ENCODE measurements around the gene CRY1.
"Not testable (repeated sequence)": the region's sequence is repeated elsewhere in the genome, so short reads cannot be mapped to it uniquely, and the experiment has no call there.

The CRY1 gene

GRCh38 chr12:107079172-107080011, 14.0 kb downstream of the CRY1 start:
- in situ Hi-C loops (cut with HindIII; ENCODE audit: low sequenced_read_pairs): no loop called here

- in situ Hi-C loops (cut with HindIII; ENCODE audit: low sequenced_read_pairs): not testable (repeated sequence)
These were observed 20.1 kb downstream of the CRY1 start for GRCh38 chr12:107073266-107073665.

GRCh38 chr12:107066691-107067090, 26.7 kb downstream of the CRY1 start:
- in situ Hi-C loops (cut with HindIII; ENCODE audit: low sequenced_read_pairs): no loop called here

- in situ Hi-C loops (cut with HindIII; ENCODE audit: low sequenced_read_pairs): no loop called here
These were observed 28.7 kb downstream of the CRY1 start for GRCh38 chr12:107064687-107065086.

- in situ Hi-C loops (cut with HindIII; ENCODE audit: low sequenced_read_pairs): no loop called here
These were observed 29.1 kb downstream of the CRY1 start for GRCh38 chr12:107064243-107064642.

GRCh38 chr12:107058190-107058589, 35.2 kb downstream of the CRY1 start:
- in situ Hi-C loops (cut with HindIII; ENCODE audit: low sequenced_read_pairs): no loop called here

GRCh38 chr12:107057071-107057834, 36.1 kb downstream of the CRY1 start:
- in situ Hi-C loops (cut with HindIII; ENCODE audit: low sequenced_read_pairs): no loop called here

- in situ Hi-C loops (cut with HindIII; ENCODE audit: low sequenced_read_pairs): no loop called here
These were observed 39.6 kb downstream of the CRY1 start for GRCh38 chr12:107053709-107054108.

GRCh38 chr12:107045186-107045585, 48.2 kb downstream of the CRY1 start:
- in situ Hi-C loops (cut with HindIII; ENCODE audit: low sequenced_read_pairs): no loop called here

GRCh38 chr12:107042801-107043200, 50.5 kb downstream of the CRY1 start:
- in situ Hi-C loops (cut with HindIII; ENCODE audit: low sequenced_read_pairs): no loop called here

GRCh38 chr12:107035733-107036132, 57.6 kb downstream of the CRY1 start:
- in situ Hi-C loops (cut with HindIII; ENCODE audit: low sequenced_read_pairs): no loop called here

- in situ Hi-C loops (cut with HindIII; ENCODE audit: low sequenced_read_pairs): no loop called here
These were observed 59.3 kb downstream of the CRY1 start for GRCh38 chr12:107033758-107034739.

GRCh38 chr12:107032266-107032665, 61.1 kb downstream of the CRY1 start:
- in situ Hi-C loops (cut with HindIII; ENCODE audit: low sequenced_read_pairs): no loop called here

- in situ Hi-C loops (cut with HindIII; ENCODE audit: low sequenced_read_pairs): no loop called here
These were observed 62.3 kb downstream of the CRY1 start for GRCh38 chr12:107031061-107031460.

GRCh38 chr12:107029081-107029480, 64.3 kb downstream of the CRY1 start:
- in situ Hi-C loops (cut with HindIII; ENCODE audit: low sequenced_read_pairs): no loop called here

- in situ Hi-C loops (cut with HindIII; ENCODE audit: low sequenced_read_pairs): no loop called here
These were observed 65.7 kb downstream of the CRY1 start for GRCh38 chr12:107027636-107028053.

- in situ Hi-C loops (cut with HindIII; ENCODE audit: low sequenced_read_pairs): no loop called here
These were observed 66.3 kb downstream of the CRY1 start for GRCh38 chr12:107026806-107027635.

GRCh38 chr12:107026356-107026755, 67.0 kb downstream of the CRY1 start:
- in situ Hi-C loops (cut with HindIII; ENCODE audit: low sequenced_read_pairs): not testable (repeated sequence)

GRCh38 chr12:107025671-107026070, 67.7 kb downstream of the CRY1 start:
- in situ Hi-C loops (cut with HindIII; ENCODE audit: low sequenced_read_pairs): no loop called here

- in situ Hi-C loops (cut with HindIII; ENCODE audit: low sequenced_read_pairs): no loop called here
These were observed 73.8 kb downstream of the CRY1 start for GRCh38 chr12:107019546-107019945.

Data from endothelial cell of hepatic sinusoid (primary cell).